Prostate gland (tissue), 2 donors: ENCODE data around the gene SH2D7.

Source experiments
- CTCF ChIP-seq, 4 experiments: fragments of 200-600 bp in 2 of 4; fragments of 450-650 bp in 2 of 4; sonication (generic) in 2 of 4; IDR thresholded peaks; 1 replicate in 3 of 4; 2 replicates in 1 of 4; pipeline ENCODE4 v1.5.1; 2016 to 2019; ENCODE audit warnings: antibody characterized with exemption in 4 of 4, mild to moderate bottlenecking in 2 of 4, moderate library complexity in 2 of 4
- POLR2A ChIP-seq: fragments of 450-650 bp; IDR thresholded peaks from one replicate; pipeline ENCODE4 v1.6.1; 2016; ENCODE audit warnings: antibody characterized with exemption, mild to moderate bottlenecking
- POLR2AphosphoS5 ChIP-seq: sonication (generic); formaldehyde crosslinking; IDR thresholded peaks from one replicate; pipeline ENCODE4 v1.6.1; 2017; ENCODE audit warnings: antibody characterized with exemption

GRCh38 chr15:78098131-78098755, 5.9 kb downstream of the SH2D7 start:
- TF ChIP-seq CTCF (IDR thresholded peaks at IDR 0.05), result no peak
- TF ChIP-seq POLR2A, result no peak
- TF ChIP-seq POLR2AphosphoS5, result no peak
